OCI-LY1 (cell line): ENCODE data around the gene FAM151B.

Experiments
- EZH2 ChIP-seq: fragments of 200-600 bp; sonication (generic), shearing (Covaris generic); IDR thresholded peaks from 2 replicates; pipeline ENCODE4 v1.8.0; 2017; ENCODE audit warnings: borderline replicate concordance, mixed run types, mild to moderate bottlenecking, antibody characterized with exemption, low read length, moderate library complexity, mixed read lengths
- TF ChIP-seq, protein P1 (sequence below): fragments of 200-600 bp; sonication (generic), shearing (Covaris generic); IDR thresholded peaks from 2 replicates; pipeline ENCODE4 v1.5.1; 2017; ENCODE audit warnings: mild to moderate bottlenecking, antibody characterized with exemption, low read length, moderate library complexity, mixed read lengths

- TF ChIP-seq, protein P1, sequence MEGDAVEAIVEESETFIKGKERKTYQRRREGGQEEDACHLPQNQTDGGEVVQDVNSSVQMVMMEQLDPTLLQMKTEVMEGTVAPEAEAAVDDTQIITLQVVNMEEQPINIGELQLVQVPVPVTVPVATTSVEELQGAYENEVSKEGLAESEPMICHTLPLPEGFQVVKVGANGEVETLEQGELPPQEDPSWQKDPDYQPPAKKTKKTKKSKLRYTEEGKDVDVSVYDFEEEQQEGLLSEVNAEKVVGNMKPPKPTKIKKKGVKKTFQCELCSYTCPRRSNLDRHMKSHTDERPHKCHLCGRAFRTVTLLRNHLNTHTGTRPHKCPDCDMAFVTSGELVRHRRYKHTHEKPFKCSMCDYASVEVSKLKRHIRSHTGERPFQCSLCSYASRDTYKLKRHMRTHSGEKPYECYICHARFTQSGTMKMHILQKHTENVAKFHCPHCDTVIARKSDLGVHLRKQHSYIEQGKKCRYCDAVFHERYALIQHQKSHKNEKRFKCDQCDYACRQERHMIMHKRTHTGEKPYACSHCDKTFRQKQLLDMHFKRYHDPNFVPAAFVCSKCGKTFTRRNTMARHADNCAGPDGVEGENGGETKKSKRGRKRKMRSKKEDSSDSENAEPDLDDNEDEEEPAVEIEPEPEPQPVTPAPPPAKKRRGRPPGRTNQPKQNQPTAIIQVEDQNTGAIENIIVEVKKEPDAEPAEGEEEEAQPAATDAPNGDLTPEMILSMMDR: no peak
- no peak for TF ChIP-seq EZH2
These were observed 7.5 kb upstream of the FAM151B start for GRCh38 chr5:80480354-80480753.
